ENCODE results near the gene CD300LB. TPM values are rescaled to one million over a fixed set of nuclear protein-coding genes. Genes with fewer than 3 reads are reported as not detected.

The CD300LB gene
- total RNA-seq, 2 experiments from 2014 or later = not detected

GRCh38 chr17:74541176-74542111 lies 10.2 kb upstream of the CD300LB start:
- ChIA-PET POLR2A (no interaction called here), CTCF (ENCODE audit: unreplicated experiment) (no interaction called here)
- BruUV-seq (replicated peaks) = no TSS peak
- H3K36me3 ChIP-seq (ENCODE audit: insufficient read depth, low read length) = no peaks in the 10 kb centered on the region
- no peak overlapping the region for H3K4me2 ChIP-seq (ENCODE audit: low read length)
- no peaks in the 10 kb centered on the region for H3K9me2 ChIP-seq (ENCODE audit: insufficient read depth, low read length)
- H4K20me1 ChIP-seq (ENCODE audit: insufficient read depth, low read length) = no peaks in the 10 kb centered on the region
- H3K4me1 ChIP-seq (ENCODE audit: insufficient read depth, low read length, poor library complexity, severe bottlenecking) = no peaks in the 10 kb centered on the region
- intact Hi-C loops (cut with micrococcal nuclease; ENCODE audit: unreplicated experiment) = no loop called here
- no peak overlapping the region for H3K4me3 ChIP-seq (ENCODE audit: low read depth, low read length, poor library complexity, severe bottlenecking)
- H2AFZ ChIP-seq (ENCODE audit: low read length) = no peak overlapping the region
- no peaks in the 10 kb centered on the region for H3K9me3 ChIP-seq (ENCODE audit: low read length)
- DNase-seq (ENCODE audit: low spot score) = no peak
- H3K27ac ChIP-seq (ENCODE audit: low read depth, low read length, poor library complexity, severe bottlenecking) = no peak overlapping the region
- no peaks in the 10 kb centered on the region for H3K79me2 ChIP-seq (ENCODE audit: insufficient read depth, low read depth, low read length)
- no peak for TF ChIP-seq EZH2phosphoT487 (IDR thresholded peaks at IDR 0.05; ENCODE audit: borderline replicate concordance, low read depth, low read length)
- TF ChIP-seq, protein P1, sequence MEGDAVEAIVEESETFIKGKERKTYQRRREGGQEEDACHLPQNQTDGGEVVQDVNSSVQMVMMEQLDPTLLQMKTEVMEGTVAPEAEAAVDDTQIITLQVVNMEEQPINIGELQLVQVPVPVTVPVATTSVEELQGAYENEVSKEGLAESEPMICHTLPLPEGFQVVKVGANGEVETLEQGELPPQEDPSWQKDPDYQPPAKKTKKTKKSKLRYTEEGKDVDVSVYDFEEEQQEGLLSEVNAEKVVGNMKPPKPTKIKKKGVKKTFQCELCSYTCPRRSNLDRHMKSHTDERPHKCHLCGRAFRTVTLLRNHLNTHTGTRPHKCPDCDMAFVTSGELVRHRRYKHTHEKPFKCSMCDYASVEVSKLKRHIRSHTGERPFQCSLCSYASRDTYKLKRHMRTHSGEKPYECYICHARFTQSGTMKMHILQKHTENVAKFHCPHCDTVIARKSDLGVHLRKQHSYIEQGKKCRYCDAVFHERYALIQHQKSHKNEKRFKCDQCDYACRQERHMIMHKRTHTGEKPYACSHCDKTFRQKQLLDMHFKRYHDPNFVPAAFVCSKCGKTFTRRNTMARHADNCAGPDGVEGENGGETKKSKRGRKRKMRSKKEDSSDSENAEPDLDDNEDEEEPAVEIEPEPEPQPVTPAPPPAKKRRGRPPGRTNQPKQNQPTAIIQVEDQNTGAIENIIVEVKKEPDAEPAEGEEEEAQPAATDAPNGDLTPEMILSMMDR (conservative IDR thresholded peaks at IDR 0.05; ENCODE audit: low read length) = no peak

GRCh38 chr17:74539281-74539820 lies 8.1 kb upstream of the CD300LB start:
- Histone ChIP-seq H3K4me3 (ENCODE audit: low read depth, low read length, poor library complexity, severe bottlenecking) (no peak overlapping the region), H3K4me1 (ENCODE audit: insufficient read depth, low read length, poor library complexity, severe bottlenecking) (no peaks in the 10 kb centered on the region), H3K36me3 (ENCODE audit: insufficient read depth, low read length) (no peaks in the 10 kb centered on the region), H2AFZ (ENCODE audit: low read length) (no peak overlapping the region), H3K27ac (ENCODE audit: low read depth, low read length, poor library complexity, severe bottlenecking) (no peak overlapping the region), H4K20me1 (ENCODE audit: insufficient read depth, low read length) (no peaks in the 10 kb centered on the region), H3K4me2 (ENCODE audit: low read length) (no peak overlapping the region), H3K79me2 (ENCODE audit: insufficient read depth, low read depth, low read length) (no peaks in the 10 kb centered on the region), H3K9me3 (ENCODE audit: low read length) (no peaks in the 10 kb centered on the region), H3K9me2 (ENCODE audit: insufficient read depth, low read length) (no peaks in the 10 kb centered on the region)
- no peak for DNase-seq (ENCODE audit: low spot score)
- BruUV-seq (replicated peaks) = no TSS peak
- intact Hi-C loops (cut with micrococcal nuclease; ENCODE audit: unreplicated experiment) = no loop called here
- TF ChIP-seq, protein P1 (conservative IDR thresholded peaks at IDR 0.05; ENCODE audit: low read length) = no peak
- no peak for TF ChIP-seq EZH2phosphoT487 (IDR thresholded peaks at IDR 0.05; ENCODE audit: borderline replicate concordance, low read depth, low read length)
- ChIA-PET CTCF (ENCODE audit: unreplicated experiment) (no interaction called here), POLR2A (no interaction called here)

DNA sequence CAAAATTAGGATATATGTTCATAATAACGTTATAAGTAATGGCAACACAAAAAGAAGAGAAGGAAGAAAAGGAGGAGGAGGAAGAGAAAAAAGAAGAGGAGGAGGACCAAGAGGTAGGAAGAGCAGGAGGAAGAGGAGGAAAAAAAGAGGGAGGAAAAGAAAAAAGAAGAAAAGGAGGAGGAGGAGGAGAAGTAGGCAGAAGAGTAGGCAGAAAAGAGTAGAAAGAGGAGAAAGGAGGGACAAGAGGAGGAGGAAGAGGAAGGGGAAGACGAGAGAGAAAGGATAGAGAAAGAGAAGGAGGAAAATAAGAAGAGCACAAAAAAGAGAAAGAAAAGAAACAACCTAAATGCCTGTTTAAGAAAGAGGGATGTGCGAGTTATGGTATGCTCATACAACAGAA lies 5.6 kb upstream of the CD300LB start:
- BruUV-seq (replicated peaks) = no TSS peak
- H3K36me3 ChIP-seq (ENCODE audit: insufficient read depth, low read length) = no peaks in the 10 kb centered on the region
- no peak overlapping the region for H3K4me3 ChIP-seq (ENCODE audit: low read depth, low read length, poor library complexity, severe bottlenecking)
- no peaks in the 10 kb centered on the region for H3K4me1 ChIP-seq (ENCODE audit: insufficient read depth, low read length, poor library complexity, severe bottlenecking)
- H3K9me3 ChIP-seq (ENCODE audit: low read length) = no peaks in the 10 kb centered on the region
- H3K9me2 ChIP-seq (ENCODE audit: insufficient read depth, low read length) = no peaks in the 10 kb centered on the region
- ChIA-PET POLR2A (no interaction called here), CTCF (ENCODE audit: unreplicated experiment) (no interaction called here)
- H2AFZ ChIP-seq (ENCODE audit: low read length) = no peak overlapping the region
- H3K79me2 ChIP-seq (ENCODE audit: insufficient read depth, low read depth, low read length) = no peaks in the 10 kb centered on the region
- H3K4me2 ChIP-seq (ENCODE audit: low read length) = no peak overlapping the region
- no peaks in the 10 kb centered on the region for H4K20me1 ChIP-seq (ENCODE audit: insufficient read depth, low read length)
- no peak for DNase-seq (ENCODE audit: low spot score)
- no peak for TF ChIP-seq EZH2phosphoT487 (IDR thresholded peaks at IDR 0.05; ENCODE audit: borderline replicate concordance, low read depth, low read length)
- TF ChIP-seq, protein P1 (conservative IDR thresholded peaks at IDR 0.05; ENCODE audit: low read length) = no peak
- intact Hi-C loops (cut with micrococcal nuclease; ENCODE audit: unreplicated experiment) = no loop called here
- H3K27ac ChIP-seq (ENCODE audit: low read depth, low read length, poor library complexity, severe bottlenecking) = no peak overlapping the region

All from OCI-LY7 (cell line).